AG08395 (cell line): Measurements from ENCODE around the gene SIN3B.

Source experiments
- DNase-seq: peaks from one replicate; pipeline ENCODE4 v3.0.0; 2012; ENCODE audit warnings: mixed read lengths, low spot score

SIN3B gene

DNA sequence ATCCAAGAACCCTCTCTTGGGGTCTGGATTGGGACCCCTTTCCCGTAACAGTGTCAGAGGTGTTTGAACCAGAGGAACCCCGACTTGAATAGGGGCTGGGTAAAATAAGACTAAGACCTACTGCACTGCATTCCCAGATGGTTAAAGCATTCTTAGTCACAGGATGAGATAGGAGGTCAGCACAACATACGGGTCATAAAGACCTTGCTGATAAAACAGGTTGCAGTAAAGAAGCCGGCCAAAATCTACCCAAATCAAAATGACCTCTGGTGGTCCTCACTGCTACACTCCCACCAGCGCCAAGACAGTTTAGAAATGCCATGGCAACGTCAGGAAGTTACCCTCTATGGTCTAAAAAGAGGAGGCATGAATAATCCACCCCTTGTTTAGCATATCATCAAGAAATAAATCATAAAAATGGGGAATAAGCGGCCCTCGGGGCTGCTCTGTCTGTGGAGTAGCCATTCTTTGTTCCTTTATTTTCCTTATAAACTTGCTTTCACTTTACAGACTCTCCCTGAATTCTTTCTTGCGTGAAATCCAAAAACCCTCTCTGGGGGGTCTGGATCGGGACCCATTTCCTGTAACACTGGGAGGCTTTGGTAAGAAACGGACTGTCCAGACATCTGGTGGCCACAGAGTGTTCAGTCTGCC, 4.4 kb upstream of the SIN3B start:
- DNase-seq, result no peak

- peak; percentile 48 for DNase-seq
These were observed 3.7 kb upstream of the SIN3B start for GRCh38 chr19:16825312-16826052.

DNA sequence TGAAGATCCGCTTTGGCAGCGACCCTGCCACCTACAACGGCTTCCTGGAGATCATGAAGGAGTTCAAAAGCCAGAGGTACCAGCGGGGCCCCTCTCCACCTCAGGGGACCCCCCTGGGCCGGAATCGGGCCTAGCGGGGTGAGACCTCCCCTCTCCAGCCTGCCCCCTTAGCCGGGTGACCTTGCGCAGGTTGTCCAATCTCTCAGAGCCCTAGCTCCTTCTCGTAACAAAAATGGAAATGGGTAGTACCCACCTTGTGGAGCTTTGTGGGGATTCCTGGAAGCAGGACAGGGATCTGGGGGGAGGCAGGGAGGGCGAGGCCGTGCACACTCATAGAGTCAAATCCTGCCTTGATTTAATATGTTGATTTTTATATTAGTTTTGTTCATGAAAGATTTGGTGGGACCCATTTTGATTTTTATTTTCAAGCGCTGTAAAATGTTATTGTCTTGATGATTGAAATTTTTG, 658 bp downstream of the SIN3B start:
- DNase-seq, result no peak

DNA sequence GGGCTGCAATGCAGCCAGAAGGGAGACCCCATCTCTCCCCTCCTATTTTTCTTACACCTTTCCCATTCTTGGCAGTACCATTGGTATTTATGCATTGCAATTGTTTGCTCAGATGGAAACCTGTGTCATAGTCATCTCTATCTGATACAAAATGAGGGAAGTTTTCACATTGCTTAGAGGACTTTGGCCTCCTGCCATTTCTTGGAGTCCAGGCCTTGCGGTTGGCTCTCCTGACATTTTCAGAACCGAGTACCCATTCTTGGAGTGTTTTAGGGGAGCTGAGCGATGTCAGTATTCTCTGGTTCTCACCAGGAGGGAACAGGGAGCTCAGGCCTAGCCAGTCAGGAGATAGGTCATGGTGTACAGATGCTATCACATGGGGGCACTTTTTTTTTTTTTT, 1.5 kb downstream of the SIN3B start:
- no peak for DNase-seq

- DNase-seq, result no peak
These were observed 2.3 kb downstream of the SIN3B start for GRCh38 chr19:16831531-16831930.

DNA sequence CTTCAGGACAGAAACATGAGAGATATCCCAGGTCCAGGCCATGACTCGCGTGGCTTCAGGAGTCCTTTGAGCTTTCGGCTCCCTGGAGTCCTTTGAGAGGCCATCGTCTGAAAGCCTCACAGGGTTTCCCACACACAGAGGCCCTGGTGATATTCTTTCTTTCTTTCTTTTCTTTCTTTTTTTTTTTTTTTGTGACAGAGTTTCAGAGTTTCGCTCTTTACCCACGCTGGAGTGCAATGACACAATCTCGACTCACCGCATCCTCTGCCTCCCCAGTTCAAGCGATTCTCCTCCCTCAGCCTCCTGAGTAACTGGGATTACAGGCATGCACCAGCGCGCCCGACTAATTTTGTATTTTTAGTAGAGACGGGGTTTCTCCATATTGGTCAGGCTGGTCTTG, 5.5 kb downstream of the SIN3B start:
- DNase-seq, result no peak

- no peak for DNase-seq
These were observed 7.2 kb downstream of the SIN3B start for GRCh38 chr19:16836115-16837034.

- DNase-seq, result no peak
These were observed 7.8 kb downstream of the SIN3B start for GRCh38 chr19:16837035-16837362.

DNA sequence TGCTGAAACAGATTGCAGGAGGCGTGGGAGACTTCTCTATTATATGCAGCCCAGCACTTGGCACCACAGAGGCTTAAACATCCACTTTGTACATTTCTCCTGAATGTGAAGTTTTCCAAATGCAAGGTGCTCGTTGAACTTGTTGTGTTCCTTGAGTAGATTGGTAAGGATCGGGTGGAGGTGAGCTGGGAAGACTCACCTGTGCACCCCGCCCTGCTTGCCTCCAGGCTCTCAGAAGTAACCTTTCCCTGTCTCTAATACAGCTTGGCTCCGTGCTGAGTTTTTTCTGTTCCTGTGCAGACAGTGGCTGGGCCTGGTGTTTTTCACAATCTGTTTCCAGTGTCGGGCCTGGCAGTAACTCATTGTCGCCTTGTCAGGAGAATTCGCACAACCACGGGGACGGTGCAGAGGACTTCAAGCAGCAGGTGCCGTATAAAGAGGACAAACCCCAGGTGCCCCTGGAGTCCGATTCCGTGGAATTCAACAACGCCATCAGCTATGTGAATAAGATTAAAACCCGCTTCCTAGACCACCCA, 12.3 kb downstream of the SIN3B start:
- no peak for DNase-seq

GRCh38 chr19:16846901-16847300, 17.7 kb downstream of the SIN3B start:
- no peak for DNase-seq

GRCh38 chr19:16847430-16847829, 18.2 kb downstream of the SIN3B start:
- no peak for DNase-seq

DNA sequence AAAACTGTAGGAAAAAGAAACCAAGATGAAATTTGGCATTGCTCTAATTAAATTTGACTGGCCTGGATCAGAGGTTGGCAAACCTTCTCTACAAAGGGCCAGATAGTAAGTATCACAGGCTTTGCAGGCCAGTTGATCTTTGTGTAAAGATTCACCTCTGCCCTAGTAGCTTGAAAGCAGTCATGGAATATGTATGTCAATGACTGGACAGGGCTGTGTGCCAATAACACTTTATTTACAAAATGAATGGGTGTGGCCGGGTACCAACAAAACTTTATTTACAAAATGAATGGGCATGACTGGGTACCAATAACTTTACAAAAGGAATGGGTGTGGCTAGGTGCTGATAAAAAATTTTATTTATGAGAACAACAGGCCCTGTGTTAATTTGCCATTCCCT, 20.0 kb downstream of the SIN3B start:
- DNase-seq, result peak; percentile 40

DNA sequence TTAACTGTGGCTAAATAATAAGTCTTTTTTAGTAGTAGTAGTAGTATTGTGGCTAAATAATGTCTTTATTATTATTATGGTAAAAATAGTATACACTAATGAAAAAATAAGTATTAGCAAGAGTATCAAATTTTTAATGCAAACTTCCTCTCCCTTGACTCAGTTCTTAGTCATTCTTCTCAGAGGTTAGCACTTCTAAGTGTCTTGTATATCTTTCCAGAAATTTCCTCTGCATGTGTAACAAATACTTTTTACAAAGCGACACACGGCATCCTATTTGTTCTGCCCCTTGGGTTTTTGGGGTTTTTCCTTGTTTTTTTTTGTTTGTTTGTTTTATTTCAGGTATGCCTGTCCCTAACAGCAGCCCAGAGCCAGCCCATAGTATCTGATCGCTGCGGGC, 20.9 kb downstream of the SIN3B start:
- no peak for DNase-seq

DNA sequence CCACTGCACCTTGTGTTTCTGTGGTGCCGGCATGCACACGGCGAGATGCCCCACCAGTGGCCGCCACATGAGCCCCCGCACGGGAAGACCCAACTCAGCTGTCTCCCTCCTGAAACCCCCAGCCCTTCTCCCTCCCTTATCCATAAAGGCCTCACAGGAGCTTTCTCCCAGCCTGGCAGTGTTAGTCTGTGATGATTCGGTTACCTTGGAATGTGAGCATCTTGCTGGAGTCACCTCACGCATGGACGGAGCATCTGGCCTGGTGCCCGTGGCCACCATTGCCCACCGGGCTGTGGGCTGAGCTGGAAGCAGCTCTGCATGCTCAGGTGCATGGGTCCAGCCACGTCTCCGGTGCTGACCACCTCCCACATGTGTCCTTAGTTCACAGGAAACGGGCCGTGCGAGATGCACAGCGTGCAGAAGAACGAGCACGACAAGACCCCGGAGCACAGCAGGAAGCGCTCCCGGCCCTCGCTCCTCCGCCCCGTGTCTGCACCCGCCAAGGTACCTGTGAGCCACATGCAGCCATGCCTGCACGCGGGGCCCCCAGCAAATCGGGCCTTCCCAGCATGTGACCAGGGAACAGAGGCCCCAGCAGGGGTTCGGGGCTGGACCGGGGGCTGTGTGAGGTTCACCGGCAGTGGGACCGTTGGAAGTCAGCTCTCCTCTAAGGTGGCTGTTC, 22.0 kb downstream of the SIN3B start:
- peak; percentile 33 for DNase-seq

DNA sequence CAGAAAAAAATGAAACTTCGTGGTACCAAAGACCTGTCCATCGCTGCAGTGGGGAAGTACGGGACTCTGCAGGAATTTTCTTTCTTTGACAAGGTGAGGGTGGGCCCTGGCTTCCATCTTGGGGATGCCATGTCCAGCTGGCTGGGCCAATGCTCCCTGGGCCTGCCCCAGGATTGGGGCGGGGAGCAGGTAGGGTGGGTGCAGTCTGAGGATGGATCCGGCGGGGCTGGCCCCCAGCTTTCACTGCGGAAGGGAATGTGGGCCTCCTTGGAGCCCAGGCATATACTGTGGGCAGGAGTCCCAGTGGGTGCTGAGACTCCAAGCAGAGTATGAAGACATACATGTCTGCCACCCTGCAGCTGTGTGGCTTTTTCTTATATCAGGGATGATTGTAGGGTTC, 23.9 kb downstream of the SIN3B start:
- no peak for DNase-seq

GRCh38 chr19:16856091-16856490, 26.9 kb downstream of the SIN3B start:
- no peak for DNase-seq

DNA sequence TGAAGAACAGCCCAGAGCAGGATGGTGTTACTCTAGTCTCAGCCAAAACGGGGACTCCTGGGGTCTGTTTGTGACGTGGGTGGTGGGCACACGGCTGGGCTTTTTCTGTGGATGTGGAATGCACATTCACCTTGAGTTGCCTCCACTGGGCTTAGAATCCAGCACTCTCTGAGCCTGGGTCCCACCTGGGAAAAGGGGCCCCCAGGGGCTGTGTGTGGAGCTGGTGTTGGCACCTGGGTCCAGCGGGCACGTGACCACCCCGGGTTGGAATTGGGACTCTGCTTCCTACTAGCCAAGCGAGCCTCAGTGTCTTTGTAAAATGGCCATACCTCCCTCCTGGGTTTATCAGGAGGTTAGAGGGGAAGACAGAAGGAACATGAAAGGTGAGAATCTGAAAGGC, 30.4 kb downstream of the SIN3B start:
- no peak for DNase-seq

GRCh38 chr19:16860118-16860517, 30.9 kb downstream of the SIN3B start:
- peak; percentile 84 for DNase-seq

- DNase-seq, result no peak
These were observed 31.8 kb downstream of the SIN3B start for GRCh38 chr19:16861011-16861410.

GRCh38 chr19:16861834-16862233, 32.6 kb downstream of the SIN3B start:
- DNase-seq, result no peak

DNA sequence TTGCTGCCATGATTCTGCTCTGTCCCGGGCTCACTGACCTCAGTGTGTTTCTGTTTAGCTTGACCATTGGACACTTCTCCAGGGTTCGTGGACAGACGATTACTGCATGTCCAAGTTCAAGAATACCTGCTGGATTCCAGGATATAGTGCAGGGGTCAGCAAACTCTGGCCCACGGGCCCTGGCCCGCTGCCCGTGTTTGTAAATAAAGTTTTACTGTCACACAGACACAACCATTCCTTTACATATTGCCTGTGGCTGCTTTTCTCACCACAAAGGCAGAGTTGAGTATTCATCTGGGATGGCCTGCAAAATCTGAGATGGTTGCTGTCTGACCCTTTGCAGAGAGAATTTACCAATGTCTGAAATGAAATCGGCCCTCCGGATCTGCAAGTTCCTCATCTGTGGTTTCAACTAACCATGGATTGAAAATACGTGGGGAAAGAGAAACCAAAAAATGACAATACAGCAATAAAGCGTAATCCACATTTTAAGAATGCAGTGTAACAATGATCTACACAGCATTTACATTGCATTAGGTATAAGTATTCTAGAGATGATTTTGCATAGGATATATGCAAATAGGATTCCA, 33.7 kb downstream of the SIN3B start:
- DNase-seq, result no peak

- no peak for DNase-seq
These were observed 38.0 kb downstream of the SIN3B start for GRCh38 chr19:16867211-16867610.
